ENCODE results near the gene PIGQ.

PIGQ gene

DNA sequence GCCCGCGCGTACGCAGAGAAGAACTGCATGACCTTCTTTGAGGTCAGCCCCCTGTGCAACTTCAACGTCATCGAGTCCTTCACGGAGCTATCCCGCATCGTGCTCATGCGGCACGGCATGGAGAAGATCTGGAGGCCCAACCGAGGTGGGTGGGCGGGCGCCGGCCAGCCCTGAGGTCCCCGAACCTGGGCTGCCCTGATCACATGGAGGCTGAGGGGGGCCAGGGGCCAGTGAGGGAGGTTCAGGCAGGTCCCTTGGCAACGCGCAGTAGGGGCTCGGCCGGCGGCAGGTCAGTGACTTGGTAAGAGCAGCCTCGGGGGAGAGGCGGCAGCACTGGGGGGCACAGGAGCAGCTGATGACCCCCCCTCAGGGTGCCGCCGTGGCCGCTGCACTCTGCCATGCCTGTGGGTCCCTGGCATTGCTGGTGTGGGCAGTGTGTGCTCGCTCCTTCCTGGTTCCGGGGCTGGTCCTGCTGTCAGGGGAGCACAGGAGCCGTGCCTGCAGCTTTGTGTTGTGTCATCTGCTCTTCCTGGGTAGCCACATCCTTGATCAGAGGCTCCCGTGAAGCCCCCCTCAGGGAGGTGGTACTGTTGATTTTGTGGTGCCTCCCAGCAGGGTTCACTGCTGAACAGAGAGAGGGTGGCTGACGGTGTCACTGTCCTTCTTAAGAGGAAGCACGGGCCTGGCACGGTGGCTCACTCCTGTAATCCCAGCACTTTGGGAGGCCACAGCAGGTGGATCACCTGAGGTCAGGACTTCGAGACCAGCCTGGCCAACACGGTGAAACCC is 56.4 kb downstream of the PIGQ start:
- no peak for DNase-seq (ENCODE audit: low read depth in 2 of 3, low spot score in 2 of 3)

- DNase-seq (ENCODE audit: low read depth in 2 of 3, low spot score in 2 of 3) = no peak
Measured at GRCh38 chr16:626787-627453, 57.2 kb downstream of the PIGQ start.

GRCh38 chr16:627454-628239 is 57.9 kb downstream of the PIGQ start:
- no peak for DNase-seq (ENCODE audit: low read depth in 2 of 3, low spot score in 2 of 3)

DNA sequence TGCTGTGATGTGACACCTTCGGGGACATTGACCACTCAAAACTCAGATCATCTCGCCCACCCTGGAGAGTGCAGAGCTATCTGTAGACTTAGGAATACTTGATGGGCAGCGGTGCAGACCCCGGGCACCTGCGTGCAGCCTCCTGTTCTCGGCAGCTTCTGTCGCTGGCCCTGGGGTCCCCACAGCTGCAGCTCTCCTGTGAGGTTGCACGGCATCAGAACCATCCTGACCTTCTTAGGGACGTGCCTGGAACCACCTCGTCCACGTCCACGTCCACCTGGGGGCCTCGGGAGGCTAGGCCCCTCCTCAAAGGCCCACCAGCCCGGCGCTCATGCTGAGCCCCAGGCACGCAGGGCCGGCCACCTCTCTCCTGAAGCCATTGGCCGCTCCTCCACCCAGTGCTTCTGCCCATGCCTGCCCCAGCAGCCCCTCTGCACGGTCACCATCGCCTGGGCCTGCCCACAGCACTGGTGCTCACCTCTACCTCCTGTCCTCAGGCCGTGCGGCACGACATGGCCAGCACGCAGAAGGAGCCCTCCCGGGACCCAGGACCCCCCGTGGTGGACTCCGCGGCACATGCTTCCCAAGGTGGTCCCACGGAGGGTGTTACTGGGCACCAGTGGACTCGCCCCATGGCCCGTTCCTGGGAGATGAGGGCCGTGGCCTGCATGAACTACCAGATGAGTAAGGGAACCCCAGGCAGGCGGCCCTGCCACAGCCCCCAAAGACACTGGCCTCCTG is 58.7 kb downstream of the PIGQ start:
- DNase-seq (ENCODE audit: low read depth in 2 of 3, low spot score in 2 of 3) = no peak

- DNase-seq (ENCODE audit: low read depth in 2 of 3, low spot score in 2 of 3) = no peak
Measured at GRCh38 chr16:629185-629832, 59.5 kb downstream of the PIGQ start.

DNA sequence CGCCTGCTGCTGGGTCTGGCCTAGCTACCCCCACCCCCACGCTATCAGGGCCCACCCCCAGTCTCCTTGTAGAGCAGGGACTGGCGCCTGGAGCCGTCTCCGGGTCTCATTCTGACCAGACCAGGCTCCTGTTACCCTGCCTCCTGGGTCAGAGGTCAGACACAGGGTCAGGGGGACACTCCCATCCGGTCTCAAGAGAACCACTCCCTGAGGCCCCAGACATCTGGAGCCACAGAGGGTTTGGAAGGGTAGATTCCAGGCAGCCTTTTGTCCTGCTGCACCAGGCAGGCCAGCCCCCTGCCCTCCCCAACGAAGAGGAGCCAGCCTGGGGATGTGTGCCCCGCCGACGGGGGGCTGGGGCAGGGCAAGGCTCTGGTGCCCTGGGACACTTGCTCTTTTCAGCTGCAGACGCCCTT is 60.1 kb downstream of the PIGQ start:
- no peak for DNase-seq (ENCODE audit: low read depth in 2 of 3, low spot score in 2 of 3)

DNA sequence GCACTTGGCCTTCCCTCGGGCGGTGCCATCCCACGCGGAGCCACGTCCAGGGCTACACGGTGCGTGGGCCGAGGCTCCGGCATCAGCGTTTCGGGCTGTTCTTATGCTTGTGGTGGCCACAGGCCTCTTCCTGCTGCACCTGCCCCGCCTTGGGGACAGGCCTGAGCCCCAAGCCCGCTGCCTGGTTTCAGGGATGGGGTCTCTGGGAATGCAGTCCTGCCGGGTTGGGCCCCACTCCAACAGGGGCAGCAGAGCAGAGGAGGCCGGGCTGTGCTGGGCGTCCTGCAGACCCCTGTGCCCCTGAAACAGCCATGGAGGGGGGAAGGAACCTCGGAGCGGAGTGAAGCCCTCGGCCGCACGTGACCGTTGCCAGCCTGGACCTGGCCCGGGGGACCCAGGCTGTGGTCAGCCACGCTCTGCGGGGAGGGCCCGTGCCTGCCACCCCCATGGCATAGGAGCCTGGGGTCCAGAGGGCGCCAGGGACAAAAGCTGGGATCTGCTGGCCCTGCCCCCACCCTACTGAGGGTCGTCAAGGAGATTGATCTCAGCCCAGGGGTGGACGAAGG is 60.6 kb downstream of the PIGQ start:
- no peak for DNase-seq (ENCODE audit: low read depth in 2 of 3, low spot score in 2 of 3)

- no peak for DNase-seq (ENCODE audit: low read depth in 2 of 3, low spot score in 2 of 3)
Measured at GRCh38 chr16:630815-631405, 61.1 kb downstream of the PIGQ start, which contains the start of gene WFIKKN1. TSS of gene WFIKKN1 (plus strand) at chr16:630985. CDS start at chr16:631254, 269 bp downstream.

GRCh38 chr16:631808-632358 is 62.1 kb downstream of the PIGQ start:
- DNase-seq (ENCODE audit: low read depth in 2 of 3, low spot score in 2 of 3) = no peak

DNA sequence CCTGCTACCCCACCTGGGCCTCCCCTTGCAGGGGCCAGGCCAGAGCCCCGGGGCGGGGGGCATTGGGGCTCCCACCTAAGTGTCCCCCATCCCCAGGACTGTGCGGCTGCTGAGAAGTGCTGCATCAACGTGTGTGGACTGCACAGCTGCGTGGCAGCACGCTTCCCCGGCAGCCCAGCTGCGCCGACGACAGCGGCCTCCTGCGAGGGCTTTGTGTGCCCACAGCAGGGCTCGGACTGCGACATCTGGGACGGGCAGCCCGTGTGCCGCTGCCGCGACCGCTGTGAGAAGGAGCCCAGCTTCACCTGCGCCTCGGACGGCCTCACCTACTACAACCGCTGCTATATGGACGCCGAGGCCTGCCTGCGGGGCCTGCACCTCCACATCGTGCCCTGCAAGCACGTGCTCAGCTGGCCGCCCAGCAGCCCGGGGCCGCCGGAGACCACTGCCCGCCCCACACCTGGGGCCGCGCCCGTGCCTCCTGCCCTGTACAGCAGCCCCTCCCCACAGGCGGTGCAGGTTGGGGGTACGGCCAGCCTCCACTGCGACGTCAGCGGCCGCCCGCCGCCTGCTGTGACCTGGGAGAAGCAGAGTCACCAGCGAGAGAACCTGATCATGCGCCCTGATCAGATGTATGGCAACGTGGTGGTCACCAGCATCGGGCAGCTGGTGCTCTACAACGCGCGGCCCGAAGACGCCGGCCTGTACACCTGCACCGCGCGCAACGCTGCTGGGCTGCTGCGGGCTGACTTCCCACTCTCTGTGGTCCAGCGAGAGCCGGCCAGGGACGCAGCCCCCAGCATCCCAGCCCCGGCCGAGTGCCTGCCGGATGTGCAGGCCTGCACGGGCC is 62.9 kb downstream of the PIGQ start:
- no peak for DNase-seq (ENCODE audit: low read depth in 2 of 3, low spot score in 2 of 3)

- DNase-seq (ENCODE audit: low read depth in 2 of 3, low spot score in 2 of 3) = no peak
Measured at GRCh38 chr16:633336-634050, 63.7 kb downstream of the PIGQ start.
